IMR-90 (cell line): ENCODE measurements around the gene UNK. TPM values are rescaled to one million over a fixed set of nuclear protein-coding genes. Genes with fewer than 3 reads are reported as not detected.

Experiments
- ATAC-seq: fragments of 200-7000 bp; cut with Tn5 transposase; 2 replicates; pipeline ENCODE4 v1.9.1; 2020; ENCODE audit warnings: low read depth, mild to moderate bottlenecking, moderate library complexity
- BruUV-seq: library from RNA; stranded (reverse); fragments of 400-500 nt; replicated peaks from 2 replicates; lab custom pipeline; 2021; lab: Mats Ljungman, UMichigan
- CTCF ChIA-PET: fragments of 300-600 bp; formaldehyde crosslinking; extraction: SDS; loops from one replicate; lab custom pipeline; 2021; ENCODE audit warnings: antibody characterized with exemption; lab: Yijun Ruan, JAX
- POLR2A ChIA-PET: fragments of 300-600 bp; sonication (Branson Sonifier 250); formaldehyde crosslinking; loops from one replicate; lab custom pipeline; 2022; ENCODE audit warnings: antibody characterized with exemption; ENCODE audit not compliant: unreplicated experiment; lab: Charles Lee
- DNase-seq: peaks from one replicate; pipeline ENCODE4 v3.0.0; 2013
- H2AFZ ChIP-seq: replicated peaks from 2 replicates; pipeline ENCODE3; 2013; ENCODE audit warnings: low read length, mild to moderate bottlenecking; ENCODE audit not compliant: poor library complexity
- H2AK5ac ChIP-seq: 2 replicates; pipeline ENCODE4 v1.6.1; 2013; ENCODE audit warnings: low read depth, low read length, inconsistent platforms
- H2AK9ac ChIP-seq: replicated peaks from 2 replicates; pipeline ENCODE3; 2013; ENCODE audit warnings: mild to moderate bottlenecking, low read depth, low read length, moderate library complexity; ENCODE audit not compliant: poor library complexity
- H2BK120ac ChIP-seq: 2 replicates; pipeline ENCODE4 v1.6.1; 2013; ENCODE audit warnings: low read depth, low read length, inconsistent platforms
- H2BK15ac ChIP-seq: 3 replicates; pipeline ENCODE4 v1.6.1; 2013; ENCODE audit warnings: low read depth, low read length, inconsistent platforms
- H2BK20ac ChIP-seq: 2 replicates; pipeline ENCODE4 v1.6.1; 2013; ENCODE audit warnings: low read depth, mild to moderate bottlenecking, inconsistent platforms, low read length, moderate library complexity
- H2BK5ac ChIP-seq: 2 replicates; pipeline ENCODE4 v1.6.1; 2013; ENCODE audit warnings: mild to moderate bottlenecking, low read depth, low read length, inconsistent platforms; ENCODE audit not compliant: poor library complexity, severe bottlenecking
- H3K14ac ChIP-seq: replicated peaks from 2 replicates; pipeline ENCODE4 v1.6.1; 2013; ENCODE audit warnings: low read depth, low read length, inconsistent platforms
- H3K18ac ChIP-seq: 2 replicates; pipeline ENCODE4 v1.6.1; 2013; ENCODE audit warnings: low read depth, low read length, control low read depth
- H3K23ac ChIP-seq: 2 replicates; pipeline ENCODE4 v1.6.1; 2013; ENCODE audit warnings: low read depth, low read length, inconsistent platforms
- H3K27ac ChIP-seq: 2 replicates; pipeline ENCODE4 v1.5.1; 2013; ENCODE audit warnings: mild to moderate bottlenecking, control low read depth, low read length; ENCODE audit not compliant: insufficient read depth
- H3K27me3 ChIP-seq: 2 replicates; pipeline ENCODE4 v1.6.1; 2013; ENCODE audit warnings: low read length; ENCODE audit not compliant: control insufficient read depth, insufficient read depth
- H3K36me3 ChIP-seq: 2 replicates; pipeline ENCODE4 v1.6.1; 2013; ENCODE audit warnings: low read length, mixed read lengths; ENCODE audit not compliant: control insufficient read depth, insufficient read depth
- H3K4ac ChIP-seq: 2 replicates; pipeline ENCODE4 v1.6.1; 2013; ENCODE audit warnings: low read depth, low read length, inconsistent platforms
- H3K4me1 ChIP-seq: 2 replicates; pipeline ENCODE4 v1.6.1; 2013; ENCODE audit warnings: low read length, mixed read lengths; ENCODE audit not compliant: control insufficient read depth, insufficient read depth
- H3K4me2 ChIP-seq: 2 replicates; pipeline ENCODE4 v1.6.1; 2013; ENCODE audit warnings: low read depth, mild to moderate bottlenecking, control low read depth, low read length, moderate library complexity
- H3K4me3 ChIP-seq: 2 replicates; pipeline ENCODE4 v1.5.1; 2013; ENCODE audit warnings: low read depth, mild to moderate bottlenecking, control low read depth, low read length, moderate library complexity; ENCODE audit not compliant: insufficient read depth
- H3K56ac ChIP-seq: 2 replicates; pipeline ENCODE4 v1.6.1; 2013; ENCODE audit warnings: low read length, inconsistent platforms; ENCODE audit not compliant: insufficient read depth; ENCODE audit errors: extremely low read depth
- H3K79me1 ChIP-seq, 2 experiments: 2 replicates each; pipeline ENCODE4 v1.6.1; 2013; ENCODE audit warnings: low read length in 2 of 2, inconsistent platforms in 1 of 2, low read depth in 1 of 2
- H3K9ac ChIP-seq: 2 replicates; pipeline ENCODE4 v1.6.1; 2013; ENCODE audit warnings: low read depth, low read length, control low read depth
- H3K9me1 ChIP-seq: 2 replicates; pipeline ENCODE4 v1.6.1; 2013; ENCODE audit warnings: low read length, inconsistent platforms; ENCODE audit not compliant: insufficient read depth
- H3K9me3 ChIP-seq: 2 replicates; pipeline ENCODE4 v1.6.1; 2013; ENCODE audit warnings: low read length; ENCODE audit not compliant: control insufficient read depth, insufficient read depth
- H4K20me1 ChIP-seq: 2 replicates; pipeline ENCODE4 v1.6.1; 2013; ENCODE audit warnings: low read length, inconsistent platforms; ENCODE audit not compliant: insufficient read depth
- H4K5ac ChIP-seq: 2 replicates; pipeline ENCODE4 v1.6.1; 2013; ENCODE audit warnings: mild to moderate bottlenecking, low read depth, low read length, control low read depth
- H4K8ac ChIP-seq, 2 experiments: 2 replicates each; pipeline ENCODE4 v1.6.1; 2013; ENCODE audit warnings: low read depth in 2 of 2, low read length in 2 of 2, control low read depth in 1 of 2, inconsistent platforms in 1 of 2
- H4K91ac ChIP-seq: 2 replicates; pipeline ENCODE4 v1.6.1; 2013; ENCODE audit warnings: low read depth, low read length, inconsistent platforms; ENCODE audit not compliant: insufficient read depth
- MAZ ChIP-seq: IDR thresholded peaks from 2 replicates; pipeline ENCODE4 v1.6.1; 2012; ENCODE audit warnings: low read depth, mild to moderate bottlenecking, low read length, improper control_type of control experiment, moderate library complexity, borderline replicate concordance
- RAD21 ChIP-seq: IDR thresholded peaks from 2 replicates; pipeline ENCODE4 v1.6.1; 2012; ENCODE audit warnings: low read length, improper control_type of control experiment
- WGBS, 2 experiments: methylation state at CpG; one replicate each; pipeline versions ENCODE4 v1.1.5 to v1.1.7; 2013; ENCODE audit warnings: missing lambda C conversion rate in 2 of 2; ENCODE audit not compliant: insufficient read length in 1 of 2; ENCODE audit errors: extremely low coverage in 2 of 2; 5-methylcytosine and 5-hydroxymethylcytosine counted together
- dilution Hi-C: fragments of 300-500 bp; cut with HindIII; formaldehyde crosslinking; loops from one replicate; pipeline ENCODE4 v1.14.3; 2018; ENCODE audit warnings: low sequenced_read_pairs; ENCODE audit not compliant: unreplicated experiment
- in situ Hi-C: fragments of 300-500 bp; cut with MboI; formaldehyde crosslinking; loops from 3 replicates; pipeline ENCODE4 v1.14.3; 2019; ENCODE audit warnings: low sequenced_read_pairs, inconsistent platforms, mixed read lengths
- intact Hi-C: fragments of 100-400 bp; cut with micrococcal nuclease; formaldehyde crosslinking; loops from 2 replicates; pipeline ENCODE4 v1.10.0; 2022
- polyA plus RNA-seq, 3 experiments: library from polyadenylated mRNA; depleted of rRNA; stranded (reverse); fragments of >200 nt; gene quantifications; 2 replicates each; pipeline ENCODE4 v1.2.3, GENCODE V29; 2012; ENCODE audit warnings: low replicate concordance in 1 of 3
- total RNA-seq: library from RNA; depleted of rRNA; stranded (reverse); fragments of >200 nt; gene quantifications from 2 replicates; pipeline ENCODE4 v1.2.3, GENCODE V29; 2012

UNK gene
- total and polyA plus RNA-seq, 2 of the 4 experiments (the other 2 are of a cell fraction) = 15.4 to 17.3 TPM

DNA sequence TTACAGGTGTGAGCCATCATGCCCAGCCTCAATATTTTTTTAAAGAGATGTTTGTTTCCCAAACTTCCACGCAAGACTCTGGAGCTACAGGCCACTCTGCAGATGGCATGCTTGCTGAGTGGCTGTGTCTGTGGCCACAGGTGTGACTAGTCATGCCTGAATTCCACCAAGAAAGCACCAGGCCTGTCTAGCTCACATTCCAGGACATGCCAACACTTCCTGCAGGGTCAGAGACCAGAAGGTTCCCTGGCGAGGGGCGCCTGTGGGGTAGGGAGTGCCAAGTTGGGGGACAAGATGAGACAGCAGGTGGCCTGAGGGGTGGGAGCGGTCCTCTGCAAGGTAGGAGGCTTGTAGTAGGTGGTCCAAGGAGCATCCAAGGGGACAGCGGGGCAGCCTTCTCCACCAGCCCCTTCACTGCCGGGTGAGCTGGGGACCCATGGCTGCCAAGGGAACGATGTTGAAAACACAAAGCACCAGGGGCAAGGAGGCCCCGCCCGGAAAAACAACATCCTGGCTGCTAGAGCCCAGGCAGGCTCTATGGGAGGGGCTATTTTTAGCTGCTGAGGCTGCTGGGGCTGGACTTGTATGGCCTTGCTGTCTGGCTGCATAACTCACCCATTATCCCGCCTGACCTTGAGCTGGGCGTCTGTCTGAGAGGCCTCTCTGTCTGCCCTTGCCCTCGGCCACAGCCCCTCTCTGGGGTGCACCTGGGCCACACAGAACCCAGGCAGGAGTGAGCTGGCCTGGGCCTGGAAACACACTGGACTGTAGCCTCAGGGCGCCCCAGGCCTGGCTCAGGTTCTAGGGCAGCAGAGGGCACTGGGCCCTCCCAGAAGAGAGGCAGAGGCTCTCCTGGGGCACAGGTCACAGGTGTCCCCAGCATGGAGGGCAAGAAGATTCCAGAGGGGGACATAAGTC, 88.1 kb downstream of the UNK start:
- Histone ChIP-seq H3K9me1 (peaks cover 16% of the 10 kb centered on the region), H3K4me2 (peak overlapping the region; percentile 24; the same call in 1 of the 2 replicates), H3K36me3 (peaks cover 6% of the 10 kb centered on the region; the same call in 1 of the 2 replicates), H2BK5ac (peak overlapping the region; percentile 31), H3K4me1 (peaks cover 40% of the 10 kb centered on the region), H4K20me1 (peaks cover 10% of the 10 kb centered on the region; the same call in 1 of the 2 replicates), H2BK15ac (peak overlapping the region; percentile 66; the same call in 1 of the 3 replicates), H3K27me3 (no peaks in the 10 kb centered on the region), H3K4me3 (no peak overlapping the region), H3K14ac (peak overlapping the region; percentile 55), H3K9me3 (no peaks in the 10 kb centered on the region), H3K4ac (peak overlapping the region; percentile 89), H4K91ac (peak overlapping the region; percentile 69), H3K56ac (no peak overlapping the region), H3K79me1 (peaks cover 5 to 43% of the 10 kb centered on the region in 2 experiments; a peak in 3 of 4 replicates), H2BK20ac (peak overlapping the region; percentile 60), H3K18ac (peak overlapping the region; percentile 35; the same call in 1 of the 2 replicates), H4K8ac (peak overlapping the region; percentile 76 to 89; a peak in 3 of 4 replicates), H3K9ac (no peak overlapping the region), H2AFZ (peak overlapping the region; percentile 87), H3K27ac (peak overlapping the region; percentile 51), H2BK120ac (peak overlapping the region; percentile 85), H3K23ac (peak overlapping the region; percentile 53; the same call in 1 of the 2 replicates), H2AK9ac (peak overlapping the region; percentile 84), H4K5ac (peak overlapping the region; percentile 40), H2AK5ac (peak overlapping the region; percentile 87; the same call in 1 of the 2 replicates)
- ATAC-seq (peak; percentile 40), DNase-seq (peak; percentile 63)
- in situ Hi-C loops (no loop called here), dilution Hi-C loops (no loop called here), intact Hi-C loops (loop anchor here (10.0 kb wide), 1 partner anchor 88 kb away; the partner anchor contains the start of gene UNK)
- BruUV-seq = no TSS peak
- CTCF ChIA-PET = interaction anchor here (1.0 kb wide), 1 partner anchor 11 kb away, joined by 3 read pairs; no protein-coding TSS in a partner anchor
- TF ChIP-seq MAZ (peak; percentile 68), RAD21 (no peak)
- POLR2A ChIA-PET = interaction anchor here (1.2 kb wide), 1 partner anchor 93 kb away, joined by 4 read pairs; a partner anchor contains a TSS
- 0% methylated on average over 1 of the region's 13 CpGs; no CpG with 5 or more reads in 1 of the 2 experiments for WGBS, 2 experiments
